Stimulated activated CD4-positive, alpha-beta T cell treated with anti-CD3 and anti-CD28 coated beads, Interleukin-15, amount 100 ng/mL, for 48 hours (primary cell): ENCODE results near the gene DDX3X.
"Not testable (repeated sequence)": the region's sequence is repeated elsewhere in the genome, so short reads cannot be mapped to it uniquely, and the experiment has no call there.

ENCODE experiments used
- DNase-seq, 2 donors: peaks; one replicate each; pipeline ENCODE4 v3.0.0-alpha.2; 2020; ENCODE audit warnings: low read depth in 2 of 2

The DDX3X gene

DNA sequence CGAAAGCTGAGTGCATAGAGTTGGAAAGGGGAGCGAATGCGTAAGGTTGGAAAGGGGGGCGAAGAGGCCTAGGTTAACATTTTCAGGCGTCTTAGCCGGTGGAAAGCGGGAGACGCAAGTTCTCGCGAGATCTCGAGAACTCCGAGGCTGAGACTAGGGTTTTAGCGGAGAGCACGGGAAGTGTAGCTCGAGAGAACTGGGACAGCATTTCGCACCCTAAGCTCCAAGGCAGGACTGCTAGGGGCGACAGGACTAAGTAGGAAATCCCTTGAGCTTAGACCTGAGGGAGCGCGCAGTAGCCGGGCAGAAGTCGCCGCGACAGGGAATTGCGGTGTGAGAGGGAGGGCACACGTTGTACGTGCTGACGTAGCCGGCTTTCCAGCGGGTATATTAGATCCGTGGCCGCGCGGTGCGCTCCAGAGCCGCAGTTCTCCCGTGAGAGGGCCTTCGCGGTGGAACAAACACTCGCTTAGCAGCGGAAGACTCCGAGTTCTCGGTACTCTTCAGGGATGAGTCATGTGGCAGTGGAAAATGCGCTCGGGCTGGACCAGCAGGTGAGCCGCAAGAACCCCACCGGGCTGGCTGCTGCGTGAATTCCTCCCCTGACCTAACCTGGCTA, at the start of gene DDX3X:
TSS of gene DDX3X (plus strand) at position 419 of the 619 bp plus-strand sequence. CDS start at position 510, 91 bp downstream.
- DNase-seq, result peak; percentile 74 to 84

DNA sequence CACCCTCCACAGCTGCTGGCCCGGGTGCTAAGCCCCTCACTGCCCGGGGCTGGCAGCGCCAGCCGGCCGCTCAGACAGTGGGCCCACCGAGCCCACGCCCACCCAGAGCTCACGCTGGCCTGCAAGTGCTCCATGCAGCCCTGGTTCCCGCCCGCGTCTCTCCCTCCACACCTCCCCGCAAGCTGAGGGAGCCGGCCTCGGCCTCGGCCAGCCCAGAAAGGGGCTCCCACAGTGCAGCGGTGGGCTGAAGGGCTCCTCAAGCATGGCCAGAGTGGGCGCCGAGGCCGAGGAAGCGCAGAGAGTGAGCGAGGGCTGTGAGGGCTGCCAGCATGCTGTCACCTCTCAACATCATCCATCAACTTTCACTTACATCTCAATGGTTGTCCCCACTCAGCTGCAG, 48.0 kb upstream of the DDX3X start:
- DNase-seq, result not testable (repeated sequence)

DNA sequence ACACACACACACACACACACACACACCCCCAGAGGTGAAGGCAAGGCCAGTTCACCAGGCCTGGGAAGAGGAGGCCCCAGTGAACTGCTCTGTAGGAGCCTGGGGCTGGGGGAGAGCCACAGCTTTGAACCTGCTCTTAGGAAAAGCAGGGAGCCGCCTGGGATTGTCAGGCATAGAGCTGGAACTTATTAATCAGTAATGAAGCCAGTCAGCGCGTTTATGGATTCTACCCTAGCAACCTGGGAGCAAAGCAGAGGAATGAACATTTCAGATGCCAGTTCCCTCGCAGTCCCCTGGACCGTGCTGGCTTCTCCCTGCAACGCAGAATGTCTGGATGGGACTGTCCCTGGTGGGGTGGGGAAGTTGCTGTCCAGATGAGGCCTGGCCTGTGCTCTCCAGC, 45.3 kb upstream of the DDX3X start:
- no peak for DNase-seq

DNA sequence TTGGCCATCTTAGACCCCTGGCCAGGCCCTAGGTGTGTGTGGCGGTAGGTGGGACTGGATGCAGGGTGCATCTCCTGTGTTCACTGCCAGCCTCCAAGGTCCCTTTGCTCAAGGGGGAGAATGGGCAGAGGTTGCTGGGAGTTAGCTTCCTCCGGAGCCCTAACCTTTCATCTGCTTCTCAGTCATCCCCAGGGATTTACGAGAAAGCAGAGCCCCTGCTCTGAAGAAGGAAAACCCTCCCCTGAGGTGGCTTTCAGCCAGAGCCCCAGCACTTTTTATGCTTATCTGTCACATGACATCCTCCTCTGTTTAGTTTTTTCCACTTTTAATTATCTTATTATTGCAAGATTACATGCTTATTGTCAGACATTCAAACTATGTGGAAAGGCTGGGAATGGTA, 44.9 kb upstream of the DDX3X start:
- DNase-seq, result no peak

- no peak for DNase-seq
Observed at GRCh38 chrX:41291309-41291708, 42.7 kb upstream of the DDX3X start.

DNA sequence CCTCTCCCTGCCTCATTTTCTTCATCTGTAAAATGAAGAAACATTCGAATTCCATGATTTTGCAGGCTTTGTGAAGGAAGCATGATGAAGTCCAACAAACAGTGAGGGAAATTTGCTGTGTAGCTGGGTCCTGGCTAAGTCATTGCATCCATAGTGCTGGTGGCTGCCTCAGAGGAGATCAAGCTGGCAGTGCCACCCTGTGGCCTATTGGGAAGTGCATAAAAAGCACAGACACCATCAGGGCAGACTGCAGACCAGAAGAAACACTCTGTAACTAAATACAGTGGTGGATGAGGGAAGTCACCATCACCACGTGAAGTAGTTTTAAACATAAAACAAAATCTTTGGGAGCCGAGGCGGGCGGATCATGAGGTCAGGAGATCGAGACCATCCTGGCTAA, 40.7 kb upstream of the DDX3X start:
- DNase-seq, result no peak

- DNase-seq, result no peak
Observed at GRCh38 chrX:41300758-41301437, 33.1 kb upstream of the DDX3X start.

GRCh38 chrX:41301438-41301824, 32.5 kb upstream of the DDX3X start:
- no peak for DNase-seq

DNA sequence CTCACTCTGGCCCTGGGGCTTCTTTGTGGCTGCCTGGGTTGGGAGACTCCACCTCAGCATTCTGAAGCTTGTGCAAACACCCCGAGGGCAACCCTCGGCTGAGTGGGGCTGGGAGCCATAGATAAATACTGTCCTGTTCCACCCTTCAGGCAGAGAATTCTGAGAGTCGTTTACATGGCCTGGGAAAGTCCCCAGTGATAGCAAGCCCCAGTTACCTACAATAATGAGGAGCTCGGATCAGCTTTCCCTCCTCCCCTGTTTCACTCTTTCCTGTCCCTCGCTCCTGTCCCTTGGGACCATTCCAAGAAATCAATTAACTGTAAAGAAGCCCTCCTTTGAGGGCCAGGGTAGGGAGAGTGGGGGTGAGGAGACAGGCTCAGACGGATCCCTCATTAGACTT, 31.6 kb upstream of the DDX3X start:
- DNase-seq, result no peak

- DNase-seq, result no peak
Observed at GRCh38 chrX:41303013-41303412, 30.9 kb upstream of the DDX3X start.

DNA sequence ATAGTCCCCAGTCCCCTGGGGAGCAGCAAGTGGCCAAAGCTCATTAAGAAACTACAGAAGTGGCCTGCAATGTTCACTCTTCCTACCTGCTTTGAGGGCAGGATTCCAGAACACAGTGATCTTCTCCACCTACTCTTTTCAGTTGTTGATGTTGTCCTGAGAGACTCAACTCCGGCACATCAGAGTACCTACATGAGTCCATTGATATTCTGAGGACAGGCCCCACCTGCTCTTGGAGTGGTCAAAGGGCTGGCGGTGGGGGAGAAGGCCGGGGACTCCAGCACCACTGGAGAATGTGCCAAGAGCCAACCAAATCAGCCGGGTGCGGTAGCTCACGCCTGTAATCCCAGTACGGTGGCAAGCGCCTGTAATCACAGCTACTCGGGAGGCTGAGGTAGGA, 29.8 kb upstream of the DDX3X start:
- DNase-seq, result no peak

- no peak for DNase-seq
Observed at GRCh38 chrX:41308884-41309647, 24.9 kb upstream of the DDX3X start.

GRCh38 chrX:41312786-41313185, 21.2 kb upstream of the DDX3X start:
- no peak for DNase-seq

GRCh38 chrX:41313419-41313818, 20.5 kb upstream of the DDX3X start:
- no peak for DNase-seq

- DNase-seq, result no peak
Observed at GRCh38 chrX:41314204-41314603, 19.8 kb upstream of the DDX3X start.

- no peak for DNase-seq
Observed at GRCh38 chrX:41314881-41315280, 19.1 kb upstream of the DDX3X start.

DNA sequence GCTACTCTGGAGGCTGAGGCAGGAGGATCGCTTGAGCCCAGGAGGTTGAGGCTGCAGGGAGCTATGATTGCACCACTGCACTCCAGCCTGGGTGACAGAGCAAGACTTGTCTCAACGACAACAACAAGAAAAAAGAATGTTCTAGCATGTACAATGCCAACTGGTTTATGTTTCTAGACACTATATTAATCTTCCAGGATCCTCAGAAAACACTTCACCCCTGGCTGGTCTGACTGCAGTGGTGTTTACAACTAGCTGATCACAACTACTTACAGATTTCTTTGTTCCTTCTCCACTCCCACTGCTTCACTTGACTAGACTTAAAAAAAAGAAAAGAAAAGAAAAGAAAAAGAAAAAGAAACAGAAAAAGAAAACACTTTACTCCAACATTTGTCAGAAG, 17.7 kb upstream of the DDX3X start:
- DNase-seq, result not testable (repeated sequence)

- no peak for DNase-seq
Observed at GRCh38 chrX:41317477-41318208, 16.3 kb upstream of the DDX3X start.

DNA sequence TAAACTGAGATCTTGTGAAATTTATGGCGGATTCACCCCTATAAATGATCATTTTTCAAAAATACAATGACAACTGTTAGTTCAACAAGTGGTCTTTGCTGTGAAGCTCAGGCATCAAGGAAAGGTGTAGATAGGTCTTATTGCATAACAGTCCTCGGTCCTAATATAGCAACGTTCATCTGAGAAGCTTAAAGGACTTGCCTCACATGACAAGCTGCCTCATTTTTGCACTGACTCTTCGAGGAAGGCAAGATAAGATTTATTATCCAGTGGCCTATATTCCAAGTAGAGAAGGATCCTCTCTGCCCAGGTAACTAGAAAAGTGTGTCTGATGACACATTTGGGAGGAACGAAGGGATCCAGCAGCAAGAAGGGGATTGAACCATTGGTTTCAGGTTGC, 13.6 kb upstream of the DDX3X start:
- DNase-seq, result no peak

DNA sequence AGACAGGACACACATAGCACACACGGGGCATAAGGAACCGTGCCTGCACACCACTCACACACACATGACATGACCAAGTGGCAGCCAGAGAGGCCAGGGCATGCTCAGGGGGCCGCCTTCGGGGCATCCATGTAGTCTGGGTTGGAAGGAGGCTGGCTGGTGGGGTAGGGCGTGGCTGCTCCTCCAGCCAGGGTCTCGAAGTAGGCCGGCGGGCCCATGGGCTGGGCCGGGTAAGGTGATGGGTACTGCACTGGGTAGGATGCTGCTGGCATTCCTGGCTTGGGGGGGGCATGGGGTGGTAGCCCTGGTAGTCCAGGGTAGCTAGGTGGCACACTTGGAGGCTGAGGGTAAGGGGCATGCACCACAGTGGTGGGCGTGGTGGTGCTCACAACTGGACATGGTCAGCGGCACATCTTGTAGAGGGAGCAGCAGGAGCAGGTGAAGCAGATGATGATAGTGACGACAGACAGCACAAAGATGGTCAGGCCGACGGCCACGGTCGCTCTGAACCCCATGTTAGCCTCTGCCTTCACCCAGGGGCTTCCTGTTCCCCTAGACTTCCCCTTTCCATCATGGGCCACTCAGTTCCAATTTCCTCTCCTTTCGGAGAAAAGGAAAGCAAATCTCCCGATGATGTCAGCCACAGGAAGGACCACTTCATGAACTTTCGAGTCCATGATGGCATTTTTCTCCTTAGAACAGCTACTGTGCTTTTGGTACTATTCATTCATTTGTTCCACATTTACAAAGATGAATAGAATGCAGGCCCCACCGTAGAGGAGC, 10.9 kb upstream of the DDX3X start:
- no peak for DNase-seq

- no peak for DNase-seq
Observed at GRCh38 chrX:41326431-41326830, 7.5 kb upstream of the DDX3X start.

GRCh38 chrX:41327341-41327740, 6.6 kb upstream of the DDX3X start:
- DNase-seq, result no peak
